K562 (cell line): ENCODE results near the gene SOCS7. TPM values are rescaled to one million over a fixed set of nuclear protein-coding genes. Genes with fewer than 3 reads are reported as not detected.

Source experiments
- ATAC-seq: fragments of 200-7000 bp; cut with Tn5 transposase; 3 replicates; pipeline ENCODE4 v1.9.1; 2020; ENCODE audit warnings: moderate library complexity
- BruUV-seq: library from RNA; stranded (reverse); fragments of 400-500 nt; replicated peaks from 2 replicates; lab custom pipeline; 2021; lab: Mats Ljungman, UMichigan
- CTCF ChIA-PET: fragments of 300-600 bp; formaldehyde crosslinking; extraction: SDS; loops from one replicate; lab custom pipeline; 2021; ENCODE audit warnings: low intra/inter-chr PET ratio; lab: Yijun Ruan, JAX
- POLR2A ChIA-PET: fragments of 300-600, 350-650 bp; sonication (Branson Sonifier 250); formaldehyde crosslinking; extraction: SDS; loops from one replicate; lab custom pipeline; 2021; ENCODE audit warnings: antibody characterized with exemption, inconsistent platforms; lab: Yijun Ruan, JAX
- DNase-seq, 4 experiments: peaks; one replicate each; pipeline versions ENCODE4 v3.0.0 to v3.0.0-alpha.2; 2011 to 2018; ENCODE audit warnings: low spot score in 3 of 4, mixed read lengths in 3 of 4; ENCODE audit errors: extremely low read depth in 1 of 4
- FAIRE-seq: peaks from 2 replicates; lab custom pipeline; 2011; peaks lifted over from hg19 to GRCh38; lab: Jason Lieb, UNC
- H2AFZ ChIP-seq: 2 replicates; pipeline ENCODE4 v1.6.0; 2011; ENCODE audit warnings: low read depth, low read length, control low read depth, inconsistent platforms
- H3K27ac ChIP-seq: fragments of 200-600 bp; 3 replicates; pipeline ENCODE4 v1.8.0; 2011; ENCODE audit warnings: low read depth, mild to moderate bottlenecking, control low read depth, inconsistent platforms, low read length, moderate library complexity, mixed read lengths; ENCODE audit errors: extremely low read depth
- H3K27me3 ChIP-seq, 2 experiments: fragments of 300-600 bp in 1 of 2; 2 replicates in 1 of 2; 3 replicates in 1 of 2; pipeline versions ENCODE4 v1.6.0 to v1.8.0; 2011; ENCODE audit warnings: inconsistent platforms in 2 of 2, low read length in 2 of 2, mild to moderate bottlenecking in 1 of 2, mixed read lengths in 1 of 2, moderate library complexity in 1 of 2; ENCODE audit not compliant: control insufficient read depth in 2 of 2, insufficient read depth in 2 of 2
- H3K36me3 ChIP-seq: fragments of 300-600 bp; 3 replicates; pipeline ENCODE4 v1.8.0; 2011; ENCODE audit warnings: mild to moderate bottlenecking, low read length, inconsistent platforms; ENCODE audit not compliant: control insufficient read depth, insufficient read depth
- H3K4me1 ChIP-seq, 2 experiments: fragments of 200-600 bp in 1 of 2; replicated peaks in 1 of 2; 2 replicates in 1 of 2; 3 replicates in 1 of 2; pipeline versions ENCODE4 v1.5.1 to v1.8.0; 2011; ENCODE audit warnings: inconsistent platforms in 2 of 2, low read length in 2 of 2, mild to moderate bottlenecking in 1 of 2, mixed read lengths in 1 of 2, moderate library complexity in 1 of 2; ENCODE audit not compliant: control insufficient read depth in 2 of 2, insufficient read depth in 2 of 2
- H3K4me2 ChIP-seq: 2 replicates; pipeline ENCODE4 v1.6.1; 2011; ENCODE audit warnings: low read length, control low read depth, inconsistent platforms, mixed read lengths; ENCODE audit not compliant: insufficient read depth
- H3K4me3 ChIP-seq: fragments of 200-600 bp; sonication (generic), shearing (Covaris generic); 2 replicates; pipeline ENCODE4 v1.5.1; 2016; ENCODE audit warnings: control low read depth, inconsistent platforms
- H3K79me2 ChIP-seq: fragments of 200-600 bp; 3 replicates; pipeline ENCODE4 v1.8.0; 2011; ENCODE audit warnings: low read length, inconsistent platforms; ENCODE audit not compliant: control insufficient read depth, insufficient read depth
- H3K9ac ChIP-seq, 2 experiments: 2 replicates each; pipeline versions ENCODE4 v1.6.0 to v1.6.1; 2011; ENCODE audit warnings: low read depth in 2 of 2, low read length in 2 of 2, control low read depth in 1 of 2, inconsistent platforms in 1 of 2, mild to moderate bottlenecking in 1 of 2, mixed read lengths in 1 of 2; ENCODE audit not compliant: insufficient read depth in 1 of 2
- H3K9me1 ChIP-seq: one replicate; pipeline ENCODE4 v1.6.0; 2011; ENCODE audit warnings: inconsistent platforms, mild to moderate bottlenecking, low read length, moderate library complexity; ENCODE audit not compliant: control insufficient read depth, insufficient read depth
- H3K9me3 ChIP-seq: replicated peaks from 2 replicates; pipeline ENCODE4 v1.5.1; 2011; ENCODE audit warnings: low read depth, low read length, inconsistent platforms; ENCODE audit not compliant: control insufficient read depth, insufficient read depth
- H4K20me1 ChIP-seq: replicated peaks from 2 replicates; pipeline ENCODE4 v1.6.1; 2011; ENCODE audit warnings: low read length, inconsistent platforms, mixed read lengths; ENCODE audit not compliant: control insufficient read depth, insufficient read depth
- HNRNPUL1 ChIP-seq: fragments of 200-400 bp; formaldehyde crosslinking; IDR thresholded peaks from 2 replicates; pipeline ENCODE4 v1.6.1; 2017; ENCODE audit warnings: low read length
- JUN ChIP-seq, 2 experiments: sonication (generic) in 1 of 2; formaldehyde crosslinking in 1 of 2; IDR thresholded peaks; 2 replicates each; pipeline versions ENCODE4 v1.6.1 to v1.8.0; 2012 to 2022; ENCODE audit warnings: borderline replicate concordance in 2 of 2, mild to moderate bottlenecking in 2 of 2, improper control_type of control experiment in 1 of 2, low read depth in 1 of 2, low read length in 1 of 2, missing genetic modification reagents in 1 of 2
- MECOM ChIP-seq: fragments of 250-450 bp; sonication (Bioruptor Pico); IDR thresholded peaks from 2 replicates; pipeline ENCODE4 v1.8.0; 2022; ENCODE audit warnings: inconsistent platforms
- MIER1 ChIP-seq: fragments of 450-650 bp; IDR thresholded peaks from 2 replicates; pipeline ENCODE4 v1.6.1; 2016; ENCODE audit warnings: antibody characterized with exemption, mild to moderate bottlenecking, low read depth
- MTA1 ChIP-seq: fragments of 450-650 bp; IDR thresholded peaks from 2 replicates; pipeline ENCODE4 v1.6.1; 2017; ENCODE audit warnings: borderline replicate concordance
- NKRF ChIP-seq: fragments of 450-650 bp; IDR thresholded peaks from 2 replicates; pipeline ENCODE4 v1.6.1; 2016; ENCODE audit warnings: borderline replicate concordance
- PRDM10 ChIP-seq: fragments of 450-650 bp; IDR thresholded peaks from 2 replicates; pipeline ENCODE4 v1.6.1; 2018; ENCODE audit not compliant: partially characterized antibody
- RFX5 ChIP-seq: IDR thresholded peaks from 2 replicates; pipeline ENCODE4 v1.6.1; 2011; ENCODE audit warnings: low read depth, mild to moderate bottlenecking, improper control_type of control experiment, low read length
- SMARCE1 ChIP-seq: fragments of 450-650 bp; IDR thresholded peaks from 2 replicates; pipeline ENCODE4 v1.7.1; 2016; ENCODE audit warnings: mild to moderate bottlenecking
- ZBTB11 ChIP-seq, 3 experiments: fragments of 200-800 bp in 1 of 3; fragments of 250-450 bp in 1 of 3; fragments of 450-650 bp in 1 of 3; sonication (Bioruptor Pico) in 1 of 3; sonication (Bioruptor generic) in 1 of 3; formaldehyde crosslinking in 1 of 3; IDR thresholded peaks; 2 replicates each; pipeline versions ENCODE4 v1.6.1 to v1.8.0; 2016 to 2022; ENCODE audit warnings: mild to moderate bottlenecking in 2 of 3, missing genetic modification characterization in 2 of 3, missing compliant biosample characterization in 1 of 3, moderate library complexity in 1 of 3
- WGBS: fragments of 100-300 bp; shearing (Covaris generic); methylation state at CpG from one replicate; pipeline ENCODE4 v1.1.6; 2016; ENCODE audit warnings: low coverage, mixed read lengths; ENCODE audit not compliant: insufficient coverage; ENCODE audit errors: missing lambda C conversion rate; 5-methylcytosine and 5-hydroxymethylcytosine counted together
- in situ Hi-C: fragments of 300-500 bp; cut with MboI; formaldehyde crosslinking; loops from 4 replicates; pipeline ENCODE4 v1.15.0; 2018; ENCODE audit warnings: inconsistent platforms, mixed read lengths
- intact Hi-C: fragments of 100-400 bp; cut with micrococcal nuclease; formaldehyde crosslinking; loops from 2 replicates; pipeline ENCODE4 v1.14.2; 2022
- polyA plus RNA-seq, 8 experiments: library from polyadenylated mRNA; depleted of rRNA in 4 of 8; stranded (reverse) in 5 of 8; unstranded in 3 of 8; fragments of >200 nt; fragmentation: Nextera tagmentation in 2 of 8; fragmentation: Illumina TruSeq in 1 of 8; extraction: Ambion mirVana in 2 of 8; extraction: Trizol in 1 of 8; gene quantifications; 2 replicates each; pipeline versions ENCODE4 v1.2.1 to v1.2.3, GENCODE V29; 2011 to 2014; ENCODE audit warnings: inconsistent platforms in 1 of 8, missing spikeins in 1 of 8
- total RNA-seq, 7 experiments: library from RNA; depleted of rRNA in 6 of 7; stranded (reverse); fragments of >200 nt in 6 of 7; fragmentation: Illumina TruSeq in 2 of 7; extraction: Trizol in 2 of 7; gene quantifications; 2 replicates each; pipeline versions ENCODE4 v1.2.1 to v1.2.3, GENCODE V29; 2011 to 2021; ENCODE audit warnings: low replicate concordance in 1 of 7

The SOCS7 gene
- total and polyA plus RNA-seq, 9 of the 15 experiments (the other 6 are each of a cell fraction or from before 2014, with no cell fraction given) = 0.94 to 14.5 (median 8.2) TPM

- TF ChIP-seq RFX5 (no peak), NKRF (no peak), JUN (IDR thresholded peaks at IDR 0.05; ENCODE audit: borderline replicate concordance, low read depth, low read length) (no peak), JUN (CRISPR knock-in tag; IDR thresholded peaks at IDR 0.05; ENCODE audit: borderline replicate concordance) (no peak), MECOM (CRISPR knock-in tag) (no peak)
Measured at GRCh38 chr17:38315497-38315896, 36.1 kb upstream of the SOCS7 start (continued).

GRCh38 chr17:38317081-38317480, 34.6 kb upstream of the SOCS7 start:
- H3K27ac ChIP-seq = peak overlapping the region; percentile 50; the same call in 2 of the 3 replicates
- 71% methylated on average over 3 of the region's 3 CpGs for WGBS
- FAIRE-seq = no peak
- TF ChIP-seq HNRNPUL1 (no peak), SMARCE1 (no peak), MIER1 (no peak), PRDM10 (no peak), MTA1 (no peak), ZBTB11 (CRISPR knock-in tag; IDR thresholded peaks at IDR 0.05) (no peak)

More at GRCh38 chr17:38317081-38317480, 34.6 kb upstream of the SOCS7 start:
- Histone ChIP-seq H3K36me3 (peaks cover 46% of the 10 kb centered on the region), H3K4me1 (peaks cover 0 to 10% of the 10 kb centered on the region in 2 experiments; a peak in 3 of 5 replicates), H3K4me3 (no peak overlapping the region), H2AFZ (no peak overlapping the region), H4K20me1 (no peaks in the 10 kb centered on the region), H3K9me3 (no peaks in the 10 kb centered on the region), H3K27me3 (no peaks in the 10 kb centered on the region), H3K4me2 (no peak overlapping the region; the same call in 1 of the 2 replicates), H3K79me2 (no peaks in the 10 kb centered on the region), H3K9ac (peak overlapping the region in 1 of 2 experiments; percentile 44; a peak in 1 of 4 replicates), H3K9me1 (no peaks in the 10 kb centered on the region)
- ATAC-seq = peak; percentile 26; the same call in 1 of the 3 replicates
- CTCF ChIA-PET = no interaction called here
- intact Hi-C loops = no loop called here
- POLR2A ChIA-PET = interaction anchor here (1.0 kb wide), 1 partner anchor 37 kb away, joined by 3 read pairs; no protein-coding TSS in a partner anchor
- in situ Hi-C loops = no loop called here
- no peak for DNase-seq
- BruUV-seq = no TSS peak
